Inferior parietal cortex (tissue), 1 donor: Measurements from ENCODE around the gene CENPN.

Experiments used
- DNase-seq: peaks from one replicate; pipeline ENCODE4 v3.0.0-alpha.2; 2016; ENCODE audit errors: extremely low spot score

Gene CENPN

GRCh38 chr16:81029930-81030604 is 23.1 kb downstream of the CENPN start:
- DNase-seq, result no peak

GRCh38 chr16:81035398-81035974 is 28.5 kb downstream of the CENPN start, which contains the start of gene ATMIN:
Gene ATMIN, plus strand, starts transcription at chr16:81035842. Its CDS starts 29 bp downstream, at chr16:81035871.
- peak; percentile 87 for DNase-seq

- peak; percentile 28 for DNase-seq
Observed at GRCh38 chr16:81035975-81036750, 29.1 kb downstream of the CENPN start.

DNA sequence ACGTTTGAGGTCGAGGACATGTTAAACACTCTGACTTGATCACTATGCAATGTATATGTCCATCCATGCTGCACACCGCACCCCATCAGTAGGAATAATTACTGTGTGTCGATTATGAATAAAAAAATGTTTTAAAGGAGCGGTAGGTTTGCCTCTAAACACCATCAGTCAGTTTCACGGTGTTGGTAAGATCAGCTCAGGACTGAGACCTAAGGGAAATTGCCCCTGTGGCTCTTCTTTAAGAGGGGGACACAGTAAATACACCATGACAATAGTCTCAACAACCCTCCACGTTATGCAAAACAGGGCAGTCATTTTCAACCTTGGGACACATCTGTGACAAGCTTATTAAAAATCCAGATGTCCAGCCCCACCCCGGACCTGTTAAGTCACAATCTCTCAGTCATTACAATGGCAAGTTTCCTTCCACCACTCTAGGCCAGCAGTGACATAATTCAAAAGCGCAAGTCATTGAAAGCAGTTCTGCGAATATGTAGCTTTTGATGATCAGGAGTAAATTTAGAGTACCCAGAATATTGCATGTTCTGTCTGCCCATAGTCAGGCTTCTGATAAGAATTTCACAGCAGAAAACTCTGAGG is 29.8 kb downstream of the CENPN start:
- peak; percentile 9 for DNase-seq

DNA sequence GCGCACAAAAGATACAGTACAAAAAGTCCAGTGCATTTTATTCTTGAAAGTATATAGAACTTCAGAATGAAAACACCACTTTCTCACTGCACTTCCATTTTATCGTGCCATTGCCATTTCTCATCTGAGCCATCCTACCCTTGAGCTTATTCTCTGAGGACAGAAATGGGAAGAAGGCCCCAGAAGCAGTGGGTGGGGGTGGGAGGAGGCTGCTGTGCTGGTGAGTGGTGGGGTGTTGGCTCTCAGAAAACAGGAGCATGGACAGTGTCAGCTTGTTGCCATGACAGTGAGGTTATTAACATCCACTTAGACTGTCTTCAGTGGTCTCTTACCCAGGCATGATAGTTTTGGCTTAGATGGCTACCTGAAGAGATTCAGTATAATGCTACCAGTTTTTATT is 33.1 kb downstream of the CENPN start:
- DNase-seq, result no peak

DNA sequence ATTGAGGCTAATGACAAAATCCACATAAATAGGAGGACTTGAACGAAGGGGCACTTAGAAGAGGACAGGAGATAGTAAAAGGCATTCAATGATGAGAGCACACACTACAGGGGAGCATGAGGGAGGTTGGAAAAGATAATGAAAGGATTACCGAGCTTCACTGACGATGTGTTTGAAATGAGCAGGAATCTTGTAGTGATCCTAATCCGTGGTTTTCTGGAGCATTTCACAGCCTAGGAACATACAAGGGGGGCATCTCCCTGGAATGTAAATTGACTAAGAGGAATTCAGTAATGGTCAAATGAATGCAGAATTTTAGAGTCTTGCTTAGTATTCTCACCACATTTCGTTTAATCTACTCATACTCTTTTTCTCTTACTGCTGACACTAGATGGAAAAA is 33.8 kb downstream of the CENPN start:
- DNase-seq, result no peak

DNA sequence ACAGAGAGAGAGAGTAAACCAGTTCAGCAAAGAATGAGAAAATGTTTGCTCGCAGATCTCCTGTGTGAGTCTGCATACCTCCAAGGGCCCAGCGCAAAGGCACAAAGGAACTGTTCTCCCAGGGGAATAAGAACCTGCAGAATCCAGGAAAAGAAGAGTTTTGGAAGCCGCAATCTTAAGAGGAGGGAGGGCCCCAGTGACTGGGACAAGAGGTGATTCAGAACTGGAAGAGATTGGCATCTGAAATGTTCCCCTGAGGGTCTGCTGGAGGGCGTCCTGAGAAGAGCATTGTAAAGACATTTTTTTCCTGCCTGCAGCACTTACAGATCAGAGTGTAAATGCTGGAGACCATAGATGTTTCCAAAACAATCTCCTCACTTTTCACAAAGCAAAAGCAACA is 34.7 kb downstream of the CENPN start:
- DNase-seq, result no peak

DNA sequence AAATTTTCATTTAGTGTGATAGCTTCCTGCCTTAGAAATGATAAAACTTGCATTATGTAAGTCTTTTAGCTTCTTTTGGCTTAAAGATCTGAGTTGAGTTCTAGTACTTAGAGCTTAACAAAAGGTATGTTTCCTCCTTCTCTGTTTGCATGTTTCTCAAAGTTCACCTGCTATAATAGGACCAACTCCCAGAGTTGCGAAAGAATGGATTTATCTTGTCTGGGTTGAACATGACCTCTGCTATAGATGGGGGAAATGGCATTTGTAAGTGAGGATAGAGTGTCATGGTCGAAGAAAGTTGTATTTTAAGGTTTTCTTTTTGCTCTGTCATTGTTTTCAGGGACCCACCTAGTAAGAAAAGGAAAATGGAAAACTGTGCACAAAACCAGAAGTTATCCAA is 35.8 kb downstream of the CENPN start:
- no peak for DNase-seq

- DNase-seq, result no peak
Observed at GRCh38 chr16:81053761-81054160, 46.7 kb downstream of the CENPN start.

- no peak for DNase-seq
Observed at GRCh38 chr16:81060576-81061306, 53.7 kb downstream of the CENPN start.

GRCh38 chr16:81061307-81061640 is 54.3 kb downstream of the CENPN start:
- DNase-seq, result no peak

DNA sequence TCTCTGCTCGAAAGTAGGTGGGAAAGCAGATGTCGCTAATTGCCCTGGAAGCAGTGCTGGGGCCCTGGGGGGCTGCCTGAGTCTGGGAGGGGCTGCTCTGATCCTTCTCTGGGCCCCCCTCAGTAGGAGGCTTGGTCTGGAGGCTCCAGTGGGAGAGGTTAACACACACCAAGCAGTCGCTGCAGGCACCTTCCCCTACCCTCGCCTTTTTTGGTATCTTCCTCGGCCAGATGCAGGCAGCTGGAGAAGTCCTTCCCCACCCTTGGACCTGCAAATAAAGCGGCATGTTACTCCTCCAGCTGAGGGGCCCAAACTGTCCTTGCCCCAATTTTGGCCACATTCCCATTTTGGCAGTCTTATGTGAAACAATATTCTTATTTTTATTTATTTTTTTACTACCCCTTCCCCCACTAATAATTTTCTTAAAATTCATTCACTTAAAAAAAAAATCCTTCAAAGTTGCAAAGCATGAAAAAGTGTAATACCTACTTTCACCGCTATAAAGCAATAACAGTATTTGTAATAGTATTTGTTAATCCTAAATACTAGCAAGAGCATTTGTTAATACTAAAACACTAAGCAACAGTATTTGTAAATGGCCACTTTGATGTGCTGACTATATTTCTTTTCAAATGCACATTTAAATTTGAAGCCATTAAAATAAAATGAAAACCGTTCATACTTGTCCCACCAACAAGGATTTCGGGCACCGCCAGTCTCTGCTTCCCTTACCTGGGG is 55.0 kb downstream of the CENPN start:
- no peak for DNase-seq

GRCh38 chr16:81066681-81067080 is 59.7 kb downstream of the CENPN start:
- DNase-seq, result peak; percentile 25

DNA sequence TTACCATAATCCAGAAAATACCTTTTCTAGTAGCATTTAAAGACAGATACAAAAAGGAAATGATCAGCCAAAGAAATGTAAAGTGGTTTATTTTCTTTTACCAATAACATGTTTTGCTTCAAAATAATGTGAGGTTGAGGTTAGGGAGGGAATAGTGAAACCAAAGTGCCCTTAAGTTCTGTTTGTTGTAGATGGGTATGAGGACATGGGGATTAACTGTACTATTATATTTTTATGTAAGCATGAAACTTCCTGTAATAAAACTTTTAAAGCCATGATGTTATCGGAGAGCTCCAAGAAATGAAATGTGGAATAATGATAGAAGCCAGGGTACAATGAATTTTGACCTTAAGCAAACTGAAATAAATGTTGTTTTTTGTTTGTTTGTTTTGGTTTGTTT is 60.2 kb downstream of the CENPN start:
- DNase-seq, result no peak

- no peak for DNase-seq
Observed at GRCh38 chr16:81069063-81069462, 62.0 kb downstream of the CENPN start.

DNA sequence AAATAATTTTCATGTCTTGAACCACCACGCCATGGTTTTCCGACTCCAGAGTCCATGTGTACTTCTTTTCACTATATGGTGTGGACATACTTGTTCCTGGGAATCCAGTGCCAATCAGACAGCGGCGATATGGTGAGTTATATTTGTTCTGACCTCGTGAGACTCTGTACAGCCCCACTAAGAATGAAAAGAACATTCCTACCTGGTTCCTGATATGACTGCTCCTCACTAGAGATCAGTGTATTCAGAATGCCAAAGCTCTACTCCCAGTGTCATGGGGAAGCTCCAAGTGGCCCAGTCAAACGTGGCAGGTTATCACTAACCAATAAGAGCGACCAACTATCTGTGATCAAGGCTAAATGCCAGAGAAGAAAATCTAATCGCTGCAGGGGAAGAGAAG is 64.0 kb downstream of the CENPN start:
- DNase-seq, result no peak

DNA sequence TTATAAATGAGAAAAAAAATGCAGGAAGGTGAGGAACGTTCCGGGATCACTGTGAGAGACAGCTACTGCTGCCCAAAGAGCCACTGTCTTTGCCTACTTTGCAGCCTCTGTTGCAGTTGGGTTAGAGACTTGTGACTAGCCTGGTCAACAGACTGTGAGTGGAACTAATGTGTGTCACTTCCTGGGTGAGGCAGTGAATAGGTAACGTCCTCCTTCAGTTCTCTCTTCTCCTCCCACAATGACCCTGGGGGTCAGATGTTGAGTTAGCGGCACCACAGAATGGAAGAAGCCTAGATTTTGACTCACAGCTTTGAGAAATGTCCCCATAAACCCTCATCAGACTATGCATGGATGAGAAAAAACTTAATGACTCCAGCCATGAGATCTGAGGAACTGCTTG is 64.8 kb downstream of the CENPN start:
- no peak for DNase-seq

DNA sequence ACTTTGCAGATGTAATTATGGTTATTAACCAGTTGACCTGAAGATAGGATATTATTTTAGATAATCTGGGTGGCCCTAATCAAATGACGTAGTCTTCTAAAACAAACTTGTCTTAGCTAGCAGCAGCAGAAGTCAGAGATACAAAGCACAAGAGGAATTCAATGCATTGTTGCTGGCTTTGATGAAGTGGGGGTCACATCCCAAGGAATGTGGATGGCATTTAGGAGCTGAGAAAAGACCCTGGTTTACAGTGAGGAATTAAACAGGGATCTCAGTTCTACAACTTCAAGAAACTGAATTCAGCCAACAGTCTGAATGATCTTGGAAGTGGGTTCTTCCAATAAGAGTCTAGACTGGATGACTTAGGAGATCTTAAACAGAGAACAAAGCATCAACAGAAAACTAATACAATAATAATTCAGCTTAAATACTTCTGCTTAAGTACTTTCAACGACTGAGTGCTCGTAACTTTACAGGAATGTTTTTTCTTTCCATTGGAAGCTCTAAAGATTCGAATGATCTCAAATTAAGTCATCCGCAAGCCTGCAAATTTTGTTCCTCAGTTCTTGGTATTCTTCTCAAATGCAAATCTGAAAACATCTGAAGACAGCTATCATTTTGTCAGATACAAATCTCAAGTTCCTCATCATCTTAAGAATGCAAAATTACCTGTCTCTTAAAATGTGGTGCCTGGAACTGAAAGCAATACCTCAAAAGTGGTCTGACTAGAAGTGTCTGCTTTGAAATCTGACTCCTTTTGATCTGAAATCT is 66.7 kb downstream of the CENPN start:
- DNase-seq, result no peak

DNA sequence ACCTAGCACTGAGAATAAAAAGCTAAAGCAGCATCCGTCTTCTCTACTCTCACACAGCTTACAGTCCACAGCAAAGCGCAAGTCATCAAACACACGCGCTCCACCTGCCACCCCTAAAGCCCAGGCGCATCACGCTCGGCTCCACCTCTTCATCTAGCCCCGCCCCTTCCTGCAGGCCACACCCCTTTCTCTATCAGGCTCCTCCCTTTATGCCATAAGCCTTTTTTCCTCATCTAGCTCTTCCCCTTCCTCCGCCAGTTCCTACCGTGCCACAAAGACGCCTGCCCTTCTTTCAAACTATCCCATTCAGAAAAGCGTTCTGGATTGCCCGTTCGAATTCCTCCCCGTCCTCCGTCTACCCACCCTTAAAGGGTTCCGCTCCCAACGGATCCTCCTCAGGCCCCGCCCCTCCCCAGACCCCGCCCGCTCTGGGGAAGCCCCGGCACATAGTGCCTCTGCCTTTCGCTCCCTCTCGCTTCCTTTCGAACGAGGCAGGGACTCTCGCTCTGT is 69.6 kb downstream of the CENPN start:
- no peak for DNase-seq
